GM12891 (cell line): ENCODE results near the gene LAMTOR1.

Experiments
- PAX5 ChIP-seq: IDR thresholded peaks from 2 replicates; pipeline ENCODE4 v1.6.1; 2011; ENCODE audit warnings: low read length, moderate library complexity, mild to moderate bottlenecking; ENCODE audit not compliant: insufficient read depth, severe bottlenecking
- POLR2A ChIP-seq: IDR thresholded peaks from 2 replicates; pipeline ENCODE4 v1.6.1; 2011; ENCODE audit warnings: low read depth, low read length, control low read depth
- POLR2AphosphoS5 ChIP-seq: IDR thresholded peaks from 2 replicates; pipeline ENCODE4 v1.6.1; 2011; ENCODE audit warnings: low read depth, low read length, control low read depth
- SPI1 ChIP-seq: IDR thresholded peaks from 2 replicates; pipeline ENCODE4 v1.6.1; 2011; ENCODE audit warnings: low read depth, low read length, control low read depth
- TAF1 ChIP-seq: IDR thresholded peaks from 2 replicates; pipeline ENCODE4 v1.6.1; 2011; ENCODE audit warnings: low read depth, low read length, control low read depth

DNA sequence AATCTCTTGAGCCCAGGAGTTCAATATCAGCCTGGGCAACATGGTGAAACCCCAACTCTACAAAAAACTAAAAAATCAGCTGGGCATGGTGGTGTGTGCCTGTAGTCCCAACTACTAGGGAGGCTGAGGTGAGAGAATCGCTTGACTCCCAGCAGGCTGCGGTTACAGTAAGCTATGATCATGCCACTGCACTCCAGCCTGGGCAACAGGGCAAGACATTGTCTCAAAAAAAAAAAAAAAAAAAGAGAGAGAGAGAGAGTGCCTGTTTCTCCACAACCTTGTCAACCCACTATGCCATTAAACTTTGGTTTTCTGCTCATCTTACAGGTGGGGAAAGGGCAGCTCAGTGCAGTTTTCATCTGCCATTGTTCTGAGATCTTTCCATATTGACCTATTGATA lies 37.6 kb upstream of the LAMTOR1 start:
- TF ChIP-seq POLR2A (no peak), TAF1 (no peak), PAX5 (no peak), SPI1 (no peak), POLR2AphosphoS5 (no peak)
